ENCODE data around the gene ANGEL1. TPM values are rescaled to one million over a fixed set of nuclear protein-coding genes. Genes with fewer than 3 reads are reported as not detected.

The ANGEL1 gene
- total and polyA plus RNA-seq, 2 experiments from 2014 or later: 29.4 to 39.4 TPM

- no peaks in the 10 kb centered on the region for H3K9me3 ChIP-seq (ENCODE audit: low read depth)
- peaks cover 6% of the 10 kb centered on the region for H3K4me1 ChIP-seq (ENCODE audit: low read depth)
- no peaks in the 10 kb centered on the region for H3K27me3 ChIP-seq
- TF ChIP-seq CTCF (IDR thresholded peaks at IDR 0.05; ENCODE audit: low read depth, low read length): no peak
- no peak for DNase-seq (ENCODE audit: low read depth in 1 of 2, low spot score in 1 of 2)
- no peak overlapping the region for H3K4me3 ChIP-seq
- H3K27ac ChIP-seq: no peak overlapping the region
- no peaks in the 10 kb centered on the region for H3K36me3 ChIP-seq
Measured at GRCh38 chr14:76754586-76754985, 58.1 kb downstream of the ANGEL1 start.

- no peak overlapping the region for H3K4me3 ChIP-seq
- TF ChIP-seq CTCF (IDR thresholded peaks at IDR 0.05; ENCODE audit: low read depth, low read length): no peak
Measured at GRCh38 chr14:76753541-76754198, 59.0 kb downstream of the ANGEL1 start.

GRCh38 chr14:76752744-76753143 lies 59.9 kb downstream of the ANGEL1 start:
- no peak for TF ChIP-seq CTCF (IDR thresholded peaks at IDR 0.05; ENCODE audit: low read depth, low read length)
- Histone ChIP-seq H3K9me3 (ENCODE audit: low read depth) (no peaks in the 10 kb centered on the region), H3K27ac (no peak overlapping the region), H3K27me3 (no peaks in the 10 kb centered on the region), H3K36me3 (no peaks in the 10 kb centered on the region), H3K4me3 (no peak overlapping the region), H3K4me1 (ENCODE audit: low read depth) (peaks cover 6% of the 10 kb centered on the region)
- no peak for DNase-seq (ENCODE audit: low read depth in 1 of 2, low spot score in 1 of 2)

More at GRCh38 chr14:76753541-76754198, 59.0 kb downstream of the ANGEL1 start:
- no peak overlapping the region for H3K27ac ChIP-seq
- H3K36me3 ChIP-seq: no peaks in the 10 kb centered on the region
- H3K9me3 ChIP-seq (ENCODE audit: low read depth): no peaks in the 10 kb centered on the region
- peaks cover 6% of the 10 kb centered on the region for H3K4me1 ChIP-seq (ENCODE audit: low read depth)
- no peak for DNase-seq (ENCODE audit: low read depth in 1 of 2, low spot score in 1 of 2)
- H3K27me3 ChIP-seq: no peaks in the 10 kb centered on the region

- Histone ChIP-seq H3K27me3 (no peaks in the 10 kb centered on the region), H3K36me3 (no peaks in the 10 kb centered on the region), H3K27ac (no peak overlapping the region), H3K4me1 (ENCODE audit: low read depth) (no peaks in the 10 kb centered on the region), H3K4me3 (no peak overlapping the region), H3K9me3 (ENCODE audit: low read depth) (no peaks in the 10 kb centered on the region)
- no peak for DNase-seq (ENCODE audit: low read depth in 1 of 2, low spot score in 1 of 2)
- no peak for TF ChIP-seq CTCF (IDR thresholded peaks at IDR 0.05; ENCODE audit: low read depth, low read length)
Measured at GRCh38 chr14:76742966-76743365, 69.7 kb downstream of the ANGEL1 start.

GRCh38 chr14:76742185-76742584 lies 70.5 kb downstream of the ANGEL1 start:
- Histone ChIP-seq H3K27ac (no peak overlapping the region), H3K9me3 (ENCODE audit: low read depth) (no peaks in the 10 kb centered on the region)

More at GRCh38 chr14:76742185-76742584, 70.5 kb downstream of the ANGEL1 start:
- TF ChIP-seq CTCF (IDR thresholded peaks at IDR 0.05; ENCODE audit: low read depth, low read length): no peak
- no peak for DNase-seq (ENCODE audit: low read depth in 1 of 2, low spot score in 1 of 2)
- Histone ChIP-seq H3K27me3 (no peaks in the 10 kb centered on the region), H3K4me1 (ENCODE audit: low read depth) (no peaks in the 10 kb centered on the region), H3K36me3 (no peaks in the 10 kb centered on the region), H3K4me3 (no peak overlapping the region)

Measured in cardiac muscle cell (in vitro differentiated cells and primary cell).